GM20000 (cell line): ENCODE measurements around the gene RTL10.

Experiments used
- DNase-seq: peaks from one replicate; pipeline ENCODE4 v3.0.0; 2012; ENCODE audit warnings: low spot score
- TF ChIP-seq, protein P1 (sequence below): IDR thresholded peaks from 2 replicates; pipeline ENCODE4 v1.5.1; 2012; ENCODE audit warnings: mild to moderate bottlenecking, control low read depth; ENCODE audit errors: extremely low read depth, missing control alignments

The RTL10 gene

DNA sequence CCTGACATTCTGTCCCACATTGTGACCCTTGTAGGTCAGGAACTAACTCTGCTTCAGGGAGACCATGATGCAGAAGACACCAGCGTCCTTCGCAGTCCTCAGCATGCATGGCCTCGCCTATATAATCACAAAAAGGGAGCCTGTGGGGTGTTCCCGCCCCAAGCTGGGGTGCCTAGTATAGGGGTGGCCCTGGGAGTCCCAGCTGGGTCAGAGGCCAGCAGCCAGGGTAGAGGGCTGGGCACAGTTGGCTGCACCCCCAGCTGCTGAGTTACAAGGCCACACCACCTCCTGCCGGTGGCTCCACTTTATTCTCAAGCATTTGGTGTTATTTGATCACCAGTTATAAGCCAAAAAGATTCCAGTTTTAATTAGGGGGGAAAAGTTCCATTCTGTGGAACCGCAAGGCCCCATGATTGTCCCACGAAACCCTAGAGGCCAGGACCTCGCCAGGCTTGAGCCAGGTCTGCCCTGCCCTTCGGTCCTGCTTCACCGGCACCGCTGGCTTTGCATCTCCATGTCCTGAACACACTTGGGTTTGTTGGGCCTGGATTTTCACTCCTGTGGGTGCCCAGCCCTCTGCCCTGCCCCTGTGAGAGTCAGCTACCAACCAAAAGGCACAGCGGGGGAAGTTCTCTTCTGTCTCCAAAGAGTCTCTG is 15.0 kb upstream of the RTL10 start:
- DNase-seq, result no peak

DNA sequence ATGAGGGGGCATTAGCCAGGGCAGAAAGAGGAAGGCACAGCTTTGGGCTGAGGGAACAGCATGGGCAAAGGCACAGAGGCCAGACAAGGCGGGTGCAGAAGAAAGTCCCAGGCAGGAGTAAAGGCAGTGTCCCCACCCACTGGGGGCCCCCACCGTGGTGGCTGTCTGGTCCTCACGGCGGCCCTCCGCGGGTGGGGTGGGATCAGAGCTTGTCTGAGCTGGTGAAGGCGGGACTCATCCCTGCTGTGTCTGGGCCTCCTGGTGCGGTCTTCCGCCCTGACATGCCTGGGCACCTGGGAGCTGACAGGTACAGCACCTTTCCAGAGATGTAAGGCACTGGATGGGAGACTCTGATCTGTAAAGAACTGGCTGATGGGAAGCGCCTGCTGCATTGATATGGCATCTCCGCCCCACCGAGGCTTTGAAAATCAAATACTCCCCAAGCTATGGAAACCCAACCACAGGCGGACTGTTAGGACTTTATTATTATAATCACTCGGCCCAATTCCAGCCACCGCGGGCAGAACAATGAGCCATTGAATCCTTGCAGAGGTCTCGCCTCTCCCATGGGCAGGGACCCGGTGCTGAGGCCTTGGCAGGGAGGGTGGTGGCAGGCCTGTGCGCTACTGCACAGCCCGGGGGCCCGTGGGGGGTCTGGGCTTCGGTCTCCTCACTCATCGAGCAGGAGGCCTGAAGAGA is 14.2 kb upstream of the RTL10 start:
- TF ChIP-seq, protein P1, sequence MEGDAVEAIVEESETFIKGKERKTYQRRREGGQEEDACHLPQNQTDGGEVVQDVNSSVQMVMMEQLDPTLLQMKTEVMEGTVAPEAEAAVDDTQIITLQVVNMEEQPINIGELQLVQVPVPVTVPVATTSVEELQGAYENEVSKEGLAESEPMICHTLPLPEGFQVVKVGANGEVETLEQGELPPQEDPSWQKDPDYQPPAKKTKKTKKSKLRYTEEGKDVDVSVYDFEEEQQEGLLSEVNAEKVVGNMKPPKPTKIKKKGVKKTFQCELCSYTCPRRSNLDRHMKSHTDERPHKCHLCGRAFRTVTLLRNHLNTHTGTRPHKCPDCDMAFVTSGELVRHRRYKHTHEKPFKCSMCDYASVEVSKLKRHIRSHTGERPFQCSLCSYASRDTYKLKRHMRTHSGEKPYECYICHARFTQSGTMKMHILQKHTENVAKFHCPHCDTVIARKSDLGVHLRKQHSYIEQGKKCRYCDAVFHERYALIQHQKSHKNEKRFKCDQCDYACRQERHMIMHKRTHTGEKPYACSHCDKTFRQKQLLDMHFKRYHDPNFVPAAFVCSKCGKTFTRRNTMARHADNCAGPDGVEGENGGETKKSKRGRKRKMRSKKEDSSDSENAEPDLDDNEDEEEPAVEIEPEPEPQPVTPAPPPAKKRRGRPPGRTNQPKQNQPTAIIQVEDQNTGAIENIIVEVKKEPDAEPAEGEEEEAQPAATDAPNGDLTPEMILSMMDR, result no peak
- DNase-seq, result no peak

More for the DNA sequence above, 15.0 kb upstream of the RTL10 start:
- TF ChIP-seq, protein P1, result no peak

DNA sequence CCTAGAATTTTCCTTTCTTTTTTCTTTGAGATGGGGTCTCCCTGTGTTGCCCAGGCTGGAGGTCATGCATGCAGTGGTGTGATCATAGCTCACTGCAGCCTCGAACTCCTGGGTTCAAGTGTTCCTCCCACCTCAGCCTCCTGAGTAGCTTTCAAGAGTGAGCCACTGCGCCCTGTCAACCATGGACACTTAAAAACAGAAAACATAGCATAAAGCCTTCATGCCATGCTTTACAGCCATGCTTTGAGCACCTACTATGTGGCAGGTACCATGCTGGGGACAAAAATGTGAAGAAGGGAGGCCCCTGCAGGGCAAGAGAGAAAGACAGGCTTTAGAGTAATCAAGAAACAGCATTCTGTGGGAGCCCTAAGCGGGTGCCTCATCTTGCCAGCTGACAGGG is 13.7 kb upstream of the RTL10 start:
- TF ChIP-seq, protein P1, result no peak

DNA sequence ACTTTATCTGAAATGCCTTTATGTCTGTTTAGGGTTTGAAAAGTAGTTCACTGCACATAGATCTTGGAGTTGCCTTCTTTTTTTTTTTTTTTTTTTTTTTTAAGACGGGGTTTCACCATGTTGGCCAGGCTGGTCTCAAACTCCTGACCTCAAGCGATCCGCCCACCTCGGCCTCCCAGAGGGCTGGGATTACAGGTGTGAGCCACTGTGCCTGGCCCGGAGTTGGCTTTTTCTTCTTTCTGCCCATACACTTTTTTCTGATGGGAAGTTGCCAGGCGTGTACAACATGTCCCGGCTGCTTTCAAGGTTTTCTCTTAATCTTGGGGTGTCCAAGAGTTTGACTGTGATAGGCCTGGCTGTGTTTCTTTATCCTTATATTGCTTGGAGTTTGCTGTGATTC is 12.9 kb upstream of the RTL10 start:
- TF ChIP-seq, protein P1, result no peak
- no peak for DNase-seq

More for the DNA sequence above, 13.7 kb upstream of the RTL10 start:
- no peak for DNase-seq

DNA sequence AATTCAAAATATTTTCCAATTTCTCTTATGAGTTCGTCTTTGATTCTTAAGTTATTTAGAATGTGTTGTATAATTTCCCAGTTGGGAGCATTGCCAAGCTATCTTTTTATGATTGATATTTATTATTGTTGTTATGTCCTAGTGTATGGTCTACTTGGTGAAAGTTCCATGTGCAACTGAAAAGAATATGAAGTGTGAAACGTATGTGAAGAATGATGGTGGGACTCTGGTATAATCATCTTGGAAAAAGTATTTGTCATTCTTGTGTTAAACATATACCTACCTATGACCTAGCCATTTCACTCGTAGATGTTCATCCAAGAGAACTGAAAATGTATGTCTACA is 12.0 kb upstream of the RTL10 start:
- TF ChIP-seq, protein P1, result no peak

DNA sequence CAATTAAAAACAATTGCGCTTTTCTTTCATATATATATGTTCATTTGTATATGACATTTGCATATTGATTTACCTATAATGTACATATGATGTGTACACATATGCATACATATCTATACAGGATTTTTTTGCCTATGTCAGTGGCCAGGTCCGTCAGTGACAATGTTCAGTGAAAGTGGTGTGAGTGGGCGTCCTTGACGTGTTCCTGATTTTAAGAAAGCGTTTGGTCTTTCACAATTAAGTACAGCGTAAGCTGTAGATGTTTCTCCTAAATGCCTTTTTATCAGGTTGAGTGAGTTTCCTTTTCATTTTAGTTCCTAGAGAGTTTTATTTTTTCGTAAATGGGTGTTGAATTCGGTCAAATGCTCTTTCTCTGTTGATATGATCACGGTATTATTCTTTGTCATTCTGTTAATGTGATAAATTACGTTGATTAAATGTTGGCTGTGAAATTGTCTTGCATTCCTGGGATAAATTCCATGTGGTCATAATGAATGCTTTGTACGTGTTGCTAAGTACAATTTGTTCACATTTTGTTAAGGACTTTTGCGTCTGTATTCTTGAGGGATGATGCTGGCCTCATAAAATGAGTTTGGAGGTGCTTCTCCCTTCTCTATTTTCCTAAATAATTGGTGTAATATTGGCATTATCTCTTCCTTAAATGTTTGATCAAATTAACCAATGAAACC is 10.6 kb upstream of the RTL10 start:
- TF ChIP-seq, protein P1, result no peak
- no peak for DNase-seq

More for the DNA sequence above, 12.0 kb upstream of the RTL10 start:
- DNase-seq, result no peak

DNA sequence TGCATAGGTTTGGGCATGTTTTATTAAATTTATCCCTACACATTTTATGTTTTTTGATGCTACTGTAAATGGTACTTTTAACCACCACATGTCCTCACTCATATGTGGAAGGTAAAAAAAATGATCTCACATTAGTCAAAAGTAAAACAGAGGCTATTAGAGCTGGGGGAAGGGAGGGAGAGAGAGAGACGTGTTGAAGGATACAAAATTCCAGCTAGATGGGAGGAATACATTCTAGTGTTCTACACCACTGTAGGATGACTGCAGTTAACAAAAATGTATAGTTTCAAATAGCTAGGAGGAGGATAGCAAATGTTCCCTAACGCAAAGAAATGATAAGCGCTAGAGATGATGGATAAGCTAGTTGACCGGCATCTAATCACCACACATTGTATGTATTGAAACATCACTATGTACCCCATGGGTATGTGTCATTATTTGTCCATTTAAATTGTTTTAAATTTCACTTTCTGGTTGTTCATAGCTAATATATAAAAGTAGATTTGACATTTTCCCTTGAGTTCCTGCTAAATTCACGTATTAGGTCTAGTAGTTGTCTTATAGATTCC is 9.9 kb upstream of the RTL10 start:
- TF ChIP-seq, protein P1, result no peak

More for the DNA sequence above, 9.9 kb upstream of the RTL10 start:
- no peak for DNase-seq
